CD14-positive monocyte (primary cell): ENCODE results near the gene GNLY. TPM values are rescaled to one million over a fixed set of nuclear protein-coding genes. Genes with fewer than 3 reads are reported as not detected.

Experiments
- DNase-seq, 3 donors: peaks; one replicate each; pipeline ENCODE4 v3.0.0-alpha.2; 2011 to 2022
- H2AFZ ChIP-seq: 2 replicates; pipeline ENCODE4 v1.6.0; 2012; ENCODE audit warnings: mild to moderate bottlenecking, low read depth, low read length, inconsistent platforms; ENCODE audit not compliant: insufficient read depth, poor library complexity, severe bottlenecking
- H3K27ac ChIP-seq, 2 donors: 1 replicate in 1 of 2; 2 replicates in 1 of 2; pipeline ENCODE4 v1.5.1; 2012 to 2013; ENCODE audit warnings: low read length in 2 of 2, control low read depth in 1 of 2, inconsistent platforms in 1 of 2, low read depth in 1 of 2, mild to moderate bottlenecking in 1 of 2
- H3K27me3 ChIP-seq, 2 donors: one replicate each; pipeline versions ENCODE4 v1.6.0 to v1.6.1; 2011 to 2013; ENCODE audit warnings: low read length in 2 of 2; ENCODE audit not compliant: control insufficient read depth in 2 of 2, insufficient read depth in 2 of 2
- H3K36me3 ChIP-seq, 2 donors: replicated peaks in 1 of 2; 1 replicate in 1 of 2; 2 replicates in 1 of 2; pipeline versions ENCODE4 v1.5.1 to v1.6.1; 2012 to 2013; ENCODE audit warnings: low read length in 2 of 2, control low read depth in 1 of 2, inconsistent platforms in 1 of 2, mild to moderate bottlenecking in 1 of 2; ENCODE audit not compliant: insufficient read depth in 2 of 2, control insufficient read depth in 1 of 2
- H3K4me1 ChIP-seq, 2 donors: 1 replicate in 1 of 2; 2 replicates in 1 of 2; pipeline versions ENCODE4 v1.5.1 to v1.6.1; 2012 to 2013; ENCODE audit warnings: low read length in 2 of 2, control low read depth in 1 of 2, inconsistent platforms in 1 of 2, mild to moderate bottlenecking in 1 of 2, moderate library complexity in 1 of 2; ENCODE audit not compliant: insufficient read depth in 2 of 2, control insufficient read depth in 1 of 2
- H3K4me2 ChIP-seq: replicated peaks from 2 replicates; pipeline ENCODE3; 2012; ENCODE audit warnings: low read length, moderate library complexity, mild to moderate bottlenecking; ENCODE audit not compliant: poor library complexity, severe bottlenecking; ENCODE audit errors: extremely low read depth
- H3K4me3 ChIP-seq, 3 experiments: fragments of 200-600 bp in 1 of 3; sonication (generic) in 1 of 3; replicated peaks in 1 of 3; 1 replicate in 2 of 3; 2 replicates in 1 of 3; pipeline ENCODE4 v1.5.1; 2011 to 2013; ENCODE audit warnings: low read length in 3 of 3, mild to moderate bottlenecking in 3 of 3, control low read depth in 2 of 3, low read depth in 2 of 3, inconsistent platforms in 1 of 3, moderate library complexity in 1 of 3
- H3K79me2 ChIP-seq: 2 replicates; pipeline ENCODE4 v1.6.0; 2012; ENCODE audit warnings: mild to moderate bottlenecking, control low read depth, inconsistent platforms, low read length, moderate library complexity; ENCODE audit not compliant: insufficient read depth
- H3K9ac ChIP-seq: 2 replicates; pipeline ENCODE4 v1.6.0; 2017; ENCODE audit warnings: low read length, mild to moderate bottlenecking; ENCODE audit not compliant: insufficient read depth, poor library complexity, severe bottlenecking
- H3K9me3 ChIP-seq, 2 donors: replicated peaks in 1 of 2; 1 replicate in 1 of 2; 2 replicates in 1 of 2; pipeline versions ENCODE4 v1.5.1 to v1.6.1; 2012 to 2013; ENCODE audit warnings: low read length in 2 of 2, control low read depth in 1 of 2; ENCODE audit not compliant: control insufficient read depth in 1 of 2, insufficient read depth in 1 of 2
- H4K20me1 ChIP-seq: 2 replicates; pipeline ENCODE4 v1.6.0; 2012; ENCODE audit warnings: mild to moderate bottlenecking, low read length, control low read depth, moderate library complexity; ENCODE audit not compliant: insufficient read depth
- H3K27ac Mint-ChIP-seq, 7 donors: one replicate each; pipeline ENCODE4 v1.8.0; 2020; ENCODE audit warnings: mild to moderate bottlenecking in 7 of 7, mixed read lengths in 7 of 7, moderate library complexity in 6 of 7, inconsistent platforms in 2 of 7
- H3K27me3 Mint-ChIP-seq, 3 donors: one replicate each; pipeline ENCODE4 v1.8.0; 2021 to 2022; ENCODE audit warnings: low read depth in 3 of 3, mild to moderate bottlenecking in 3 of 3, mixed read lengths in 3 of 3, moderate library complexity in 3 of 3, inconsistent platforms in 1 of 3
- H3K36me3 Mint-ChIP-seq, 2 donors: one replicate each; pipeline ENCODE4 v1.8.0; 2020; ENCODE audit warnings: mixed read lengths in 2 of 2, inconsistent platforms in 1 of 2, mild to moderate bottlenecking in 1 of 2
- H3K4me1 Mint-ChIP-seq: one replicate; pipeline ENCODE4 v1.8.0; 2020; ENCODE audit warnings: mild to moderate bottlenecking, mixed read lengths
- H3K4me3 Mint-ChIP-seq, 2 donors: one replicate each; pipeline ENCODE4 v1.8.0; 2020; ENCODE audit warnings: mild to moderate bottlenecking in 2 of 2, mixed read lengths in 2 of 2, moderate library complexity in 1 of 2
- H3K9me3 Mint-ChIP-seq, 7 donors: one replicate each; pipeline ENCODE4 v1.8.0; 2020 to 2022; ENCODE audit warnings: mixed read lengths in 7 of 7, mild to moderate bottlenecking in 6 of 7, moderate library complexity in 6 of 7, inconsistent platforms in 2 of 7
- CTCF ChIP-seq: fragments of 200-600 bp; IDR thresholded peaks from one replicate; pipeline ENCODE4 v1.8.0; 2022; ENCODE audit warnings: antibody characterized with exemption, mild to moderate bottlenecking
- WGBS: methylation state at CpG from one replicate; pipeline ENCODE4 v1.1.5; 2013; ENCODE audit warnings: missing lambda C conversion rate; ENCODE audit not compliant: insufficient coverage; 5-methylcytosine and 5-hydroxymethylcytosine counted together
- intact Hi-C, 2 donors: fragments of 100-400 bp; cut with micrococcal nuclease; formaldehyde crosslinking; loops; one replicate each; pipeline versions ENCODE4 v1.15.0 to v1.15.1; 2023
- polyA plus RNA-seq, 3 donors: library from polyadenylated mRNA; depleted of rRNA in 1 of 3; unstranded in 2 of 3; stranded (reverse) in 1 of 3; fragments of 300-500 nt in 2 of 3; fragments of >200 nt in 1 of 3; fragmentation: Illumina TruSeq in 2 of 3; gene quantifications; 1 replicate in 2 of 3; 2 replicates in 1 of 3; pipeline ENCODE4 v1.2.3, GENCODE V29; 2012 to 2021

Gene GNLY
- polyA plus RNA-seq, 3 donors: 4.6 to 13.2 (median 11.1) TPM

- Mint-ChIP-seq H3K27me3 (no peaks in the 10 kb centered on the region), H3K36me3 (no peaks in the 10 kb centered on the region), H3K27ac (peak overlapping the region in 1 of 7 donors; percentile 4), H3K4me1 (peaks cover 47% of the 10 kb centered on the region), H3K9me3 (peaks cover 0 to 3% (median 0%) of the 10 kb centered on the region in 7 donors), H3K4me3 (no peak overlapping the region)
- Histone ChIP-seq H3K79me2 (no peaks in the 10 kb centered on the region), H3K4me1 (peaks cover 43 to 53% of the 10 kb centered on the region in 2 donors), H2AFZ (no peak overlapping the region), H3K4me2 (peak overlapping the region; percentile 56), H3K9me3 (no peaks in the 10 kb centered on the region), H3K36me3 (no peaks in the 10 kb centered on the region), H3K27ac (no peak overlapping the region), H4K20me1 (no peaks in the 10 kb centered on the region), H3K27me3 (no peaks in the 10 kb centered on the region), H3K4me3 (no peak overlapping the region), H3K9ac (no peak overlapping the region)
- no peak for DNase-seq
- WGBS: 80% methylated on average over 1 of the region's 10 CpGs
- TF ChIP-seq CTCF: no peak
- intact Hi-C loops: loop anchor here (2.0 to 10.0 kb wide), 3 partner anchors 85 to 93 kb away; no protein-coding TSS in a partner anchor
Observed at GRCh38 chr2:85727798-85728197, 33.6 kb downstream of the GNLY start.

GRCh38 chr2:85728342-85728741 is 34.2 kb downstream of the GNLY start:
- Mint-ChIP-seq H3K27ac (peak overlapping the region in 2 of 7 donors; percentile 41 to 63), H3K9me3 (peaks cover 0 to 5% (median 0%) of the 10 kb centered on the region in 7 donors), H3K4me3 (peak overlapping the region in 1 of 2 donors; percentile 73), H3K27me3 (peaks cover 0 to 2% (median 0%) of the 10 kb centered on the region in 3 donors), H3K4me1 (peaks cover 44% of the 10 kb centered on the region), H3K36me3 (no peaks in the 10 kb centered on the region)
- H4K20me1 ChIP-seq: no peaks in the 10 kb centered on the region
- intact Hi-C loops: loop anchor here (2.0 to 10.0 kb wide), 3 partner anchors 84 to 94 kb away; no protein-coding TSS in a partner anchor
- peak overlapping the region in 1 of 3 experiments; percentile 60 for H3K4me3 ChIP-seq
- peaks cover 40 to 47% of the 10 kb centered on the region in 2 donors for H3K4me1 ChIP-seq
- H3K9ac ChIP-seq: no peak overlapping the region
- no peaks in the 10 kb centered on the region for H3K9me3 ChIP-seq
- no peak for DNase-seq
- WGBS: no CpG with 5 or more reads among the region's 5 CpGs
- no peaks in the 10 kb centered on the region for H3K79me2 ChIP-seq
- H2AFZ ChIP-seq: no peak overlapping the region
- no peak for TF ChIP-seq CTCF
- H3K27ac ChIP-seq: peak overlapping the region in 1 of 2 donors; percentile 54
- no peaks in the 10 kb centered on the region for H3K27me3 ChIP-seq
- H3K36me3 ChIP-seq: no peaks in the 10 kb centered on the region
- peak overlapping the region; percentile 56 for H3K4me2 ChIP-seq
